ENCODE results near the gene ZC3H12D. TPM values are rescaled to one million over a fixed set of nuclear protein-coding genes. Genes with fewer than 3 reads are reported as not detected.

ZC3H12D gene
- total and polyA plus RNA-seq, 2 of the 13 experiments (the other 11 are each of a cell fraction or from before 2014, with no cell fraction given) = 1.2 to 2.7 TPM

- TF ChIP-seq AHDC1 (CRISPR knock-in tag; IDR thresholded peaks at IDR 0.05; ENCODE audit: borderline replicate concordance) (no peak), ZNF777 (CRISPR knock-in tag; IDR thresholded peaks at IDR 0.05) (no peak; the same call in 1 of the 2 replicates), ZBTB7A (CRISPR knock-in tag; IDR thresholded peaks at IDR 0.05) (no peak), LRRFIP1 (CRISPR knock-in tag; conservative IDR thresholded peaks at IDR 0.05) (no peak), CSRNP1 (CRISPR knock-in tag; IDR thresholded peaks at IDR 0.05) (no peak), CC2D1A (CRISPR knock-in tag; IDR thresholded peaks at IDR 0.05) (no peak), SIX1 (CRISPR knock-in tag; IDR thresholded peaks at IDR 0.05; ENCODE audit: borderline replicate concordance) (no peak), ATF1 (CRISPR knock-in tag; IDR thresholded peaks at IDR 0.05) (no peak), STAT5B (CRISPR knock-in tag; IDR thresholded peaks at IDR 0.05) (no peak), CEBPB (IDR thresholded peaks at IDR 0.05; ENCODE audit: borderline replicate concordance, low read depth, low read length) (no peak), IKZF4 (CRISPR knock-in tag; IDR thresholded peaks at IDR 0.05; ENCODE audit: borderline replicate concordance, low read depth, not compliant biosample characterization) (no peak), SIN3A (IDR thresholded peaks at IDR 0.05; ENCODE audit: borderline replicate concordance, low read depth, low read length) (no peak), ZNF253 (CRISPR knock-in tag; IDR thresholded peaks at IDR 0.05; ENCODE audit: borderline replicate concordance) (no peak), HNRNPH1 (optimal IDR thresholded peaks at IDR 0.05; ENCODE audit: low read depth, low read length) (no peak), ZNF572 (CRISPR knock-in tag; IDR thresholded peaks at IDR 0.05) (no peak), ZNF781 (CRISPR knock-in tag; IDR thresholded peaks at IDR 0.05; ENCODE audit: borderline replicate concordance, not compliant biosample characterization) (no peak), SIX4 (CRISPR knock-in tag; IDR thresholded peaks at IDR 0.05) (no peak), KDM4B (CRISPR knock-in tag; IDR thresholded peaks at IDR 0.05) (no peak)
These were observed 43.8 kb downstream of the ZC3H12D start (continued) for GRCh38 chr6:149440735-149441671.

Data from HepG2 (cell line).